Stimulated activated CD4-positive, alpha-beta T cell treated with anti-CD3 and anti-CD28 coated beads, Interleukin-12 subunit alpha, Interleukin-12 subunit beta, amount 100 ng/mL, for 4 hours (primary cell): ENCODE measurements around the gene ARRDC5.
A peak's percentile ranks its signal among the peaks of the same experiment; 100 is the strongest.
"Not testable (repeated sequence)": the region's sequence is repeated elsewhere in the genome, so short reads cannot be mapped to it uniquely, and the experiment has no call there.

Experiments used
- DNase-seq: peaks from one replicate; pipeline ENCODE4 v3.0.0-alpha.2; 2020

Gene ARRDC5

GRCh38 chr19:4902796-4903195 is at the start of gene ARRDC5:
TSS of gene ARRDC5 (minus strand) at chr19:4902896. CDS start at chr19:4902825, 71 bp downstream.
- no peak for DNase-seq

GRCh38 chr19:4951656-4952055 is 49.0 kb upstream of the ARRDC5 start:
- DNase-seq: no peak

GRCh38 chr19:4950650-4951049 is 48.0 kb upstream of the ARRDC5 start:
- not testable (repeated sequence) for DNase-seq

GRCh38 chr19:4941638-4942169 is 39.0 kb upstream of the ARRDC5 start:
- not testable (repeated sequence) for DNase-seq

- DNase-seq: no peak
These were observed 36.8 kb upstream of the ARRDC5 start for GRCh38 chr19:4939466-4939865.

- not testable (repeated sequence) for DNase-seq
These were observed 35.8 kb upstream of the ARRDC5 start for GRCh38 chr19:4938461-4938860.

GRCh38 chr19:4937060-4937459 is 34.4 kb upstream of the ARRDC5 start:
- DNase-seq: no peak

GRCh38 chr19:4935444-4935843 is 32.7 kb upstream of the ARRDC5 start:
- DNase-seq: no peak

GRCh38 chr19:4933528-4933927 is 30.8 kb upstream of the ARRDC5 start:
- DNase-seq: no peak

- no peak for DNase-seq
These were observed 30.0 kb upstream of the ARRDC5 start for GRCh38 chr19:4932711-4933110.

- DNase-seq: no peak
These were observed 28.0 kb upstream of the ARRDC5 start for GRCh38 chr19:4930664-4931063.

GRCh38 chr19:4929186-4929585 is 26.5 kb upstream of the ARRDC5 start:
- no peak for DNase-seq

- DNase-seq: no peak
These were observed 20.6 kb upstream of the ARRDC5 start for GRCh38 chr19:4923276-4923747.

- no peak for DNase-seq
These were observed 20.0 kb upstream of the ARRDC5 start for GRCh38 chr19:4922530-4923275.

GRCh38 chr19:4916292-4917082 is 13.8 kb upstream of the ARRDC5 start:
- no peak for DNase-seq

- peak; percentile 61 for DNase-seq
These were observed 12.2 kb upstream of the ARRDC5 start for GRCh38 chr19:4914736-4915501.

GRCh38 chr19:4913996-4914735 is 11.5 kb upstream of the ARRDC5 start:
- DNase-seq: no peak

GRCh38 chr19:4911786-4912672 is 9.3 kb upstream of the ARRDC5 start:
- peak; percentile 60 for DNase-seq

GRCh38 chr19:4911314-4911713 is 8.6 kb upstream of the ARRDC5 start:
- no peak for DNase-seq

- DNase-seq: no peak
These were observed 8.0 kb upstream of the ARRDC5 start for GRCh38 chr19:4910594-4911281.
